Vagina (tissue), 2 donors: ENCODE data around the gene PRRT4. TPM values are rescaled to one million over a fixed set of nuclear protein-coding genes. Genes with fewer than 3 reads are reported as not detected.

ENCODE experiments used
- DNase-seq, 2 donors: peaks; one replicate each; pipeline ENCODE4 v3.0.0-alpha.2; 2017; ENCODE audit errors: extremely low spot score in 2 of 2
- H3K27ac ChIP-seq: fragments of 200-600 bp; sonication (generic); one replicate; pipeline ENCODE4 v1.5.1; 2019
- H3K27me3 ChIP-seq: fragments of 200-600 bp; sonication (generic); one replicate; pipeline ENCODE4 v1.5.1; 2019
- H3K36me3 ChIP-seq, 2 donors: fragments of 200-600 bp; sonication (generic); one replicate each; pipeline ENCODE4 v1.5.1; 2017 to 2019
- H3K4me1 ChIP-seq: fragments of 200-600 bp; sonication (generic); one replicate; pipeline ENCODE4 v1.5.1; 2019
- H3K4me3 ChIP-seq, 2 donors: fragments of 200-600 bp; sonication (generic); 1 replicate in 1 of 2; 2 replicates in 1 of 2; pipeline ENCODE4 v1.5.1; 2016 to 2019
- H3K9me3 ChIP-seq: fragments of 200-600 bp; sonication (generic); one replicate; pipeline ENCODE4 v1.5.1; 2019
- CTCF ChIP-seq, 3 experiments: fragments of 450-650 bp in 2 of 3; fragments of 200-600 bp in 1 of 3; sonication (generic) in 1 of 3; IDR thresholded peaks; one replicate each; pipeline ENCODE4 v1.5.1; 2017 to 2019; ENCODE audit warnings: antibody characterized with exemption in 3 of 3, mild to moderate bottlenecking in 2 of 3, moderate library complexity in 2 of 3
- POLR2A ChIP-seq, 2 donors: fragments of 450-650 bp; IDR thresholded peaks; one replicate each; pipeline ENCODE4 v1.6.1; 2017; ENCODE audit warnings: antibody characterized with exemption in 2 of 2, mild to moderate bottlenecking in 2 of 2, moderate library complexity in 2 of 2
- POLR2AphosphoS5 ChIP-seq, 2 donors: sonication (generic); formaldehyde crosslinking; IDR thresholded peaks; one replicate each; pipeline ENCODE4 v1.9.0; 2017; ENCODE audit warnings: antibody characterized with exemption in 2 of 2, mild to moderate bottlenecking in 2 of 2, low read depth in 1 of 2; ENCODE audit not compliant: insufficient read depth in 1 of 2
- intact Hi-C: fragments of 100-400 bp; cut with DNase I; formaldehyde crosslinking; loops from one replicate; pipeline ENCODE4 v1.15.1; 2023
- small RNA-seq: library from RNA; depleted of rRNA; stranded (forward); fragments of <200 nt; gene quantifications from one replicate; pipeline ENCODE3, GENCODE V24; 2016
- total RNA-seq: library from RNA; depleted of rRNA; stranded (reverse); fragments of >200 nt; gene quantifications from one replicate; pipeline ENCODE4 v1.2.3, GENCODE V29; 2016

The PRRT4 gene
- total RNA-seq, 1 donor from 2014 or later = 7.6 TPM

GRCh38 chr7:128303643-128304042, 57.8 kb downstream of the PRRT4 start:
- no peaks in the 10 kb centered on the region for H3K27me3 ChIP-seq
- no peaks in the 10 kb centered on the region for H3K4me1 ChIP-seq
- DNase-seq = no peak
- TF ChIP-seq POLR2A (IDR thresholded peaks at IDR 0.05) (no peak), CTCF (IDR thresholded peaks at IDR 0.05) (no peak), POLR2AphosphoS5 (IDR thresholded peaks at IDR 0.05; ENCODE audit: insufficient read depth in 1 of 2, low read depth in 1 of 2) (no peak)
- intact Hi-C loops = no loop called here
- H3K36me3 ChIP-seq = peaks cover 0 to 29% of the 10 kb centered on the region in 2 donors
- H3K4me3 ChIP-seq = no peak overlapping the region
- H3K9me3 ChIP-seq = no peaks in the 10 kb centered on the region
- no peak overlapping the region for H3K27ac ChIP-seq

- no peak for DNase-seq
- Histone ChIP-seq H3K4me3 (no peak overlapping the region), H3K4me1 (no peaks in the 10 kb centered on the region), H3K27ac (no peak overlapping the region), H3K27me3 (no peaks in the 10 kb centered on the region), H3K36me3 (peaks cover 0 to 25% of the 10 kb centered on the region in 2 donors), H3K9me3 (no peaks in the 10 kb centered on the region)
- TF ChIP-seq CTCF (IDR thresholded peaks at IDR 0.05) (no peak), POLR2A (IDR thresholded peaks at IDR 0.05) (no peak), POLR2AphosphoS5 (IDR thresholded peaks at IDR 0.05; ENCODE audit: insufficient read depth in 1 of 2, low read depth in 1 of 2) (no peak)
- intact Hi-C loops = no loop called here
Observed at GRCh38 chr7:128303133-128303532, 58.4 kb downstream of the PRRT4 start.

GRCh38 chr7:128302139-128302538, 59.4 kb downstream of the PRRT4 start:
- Histone ChIP-seq H3K27ac (no peak overlapping the region), H3K9me3 (no peaks in the 10 kb centered on the region), H3K36me3 (peaks cover 0 to 15% of the 10 kb centered on the region in 2 donors), H3K4me1 (no peaks in the 10 kb centered on the region), H3K4me3 (no peak overlapping the region), H3K27me3 (no peaks in the 10 kb centered on the region)
- intact Hi-C loops = no loop called here
- DNase-seq = no peak
- TF ChIP-seq CTCF (IDR thresholded peaks at IDR 0.05) (no peak), POLR2A (IDR thresholded peaks at IDR 0.05) (no peak), POLR2AphosphoS5 (IDR thresholded peaks at IDR 0.05; ENCODE audit: insufficient read depth in 1 of 2, low read depth in 1 of 2) (no peak)

Small RNA genes within 50 kb of the gene (small RNA-seq; reads per million reads assigned to genes)
- not detected for gene RNU7-27P

Other genes with a start within 250 kb of the PRRT4 start
- 7.4 TPM for gene LEP, start 120.4 kb downstream of the PRRT4 start, total RNA-seq
- 20.9 TPM for gene RBM28, start 17.8 kb downstream of the PRRT4 start, total RNA-seq
- gene IMPDH1, start 48.3 kb upstream of the PRRT4 start, total RNA-seq = 52.3 TPM
- gene HILPDA, start 94.2 kb upstream of the PRRT4 start, total RNA-seq = 46.4 TPM
- 18.4 TPM for gene METTL2B, start 115.1 kb upstream of the PRRT4 start, total RNA-seq